Measurements from ENCODE around the gene PTPN22.

PTPN22 gene

GRCh38 chr1:113846391-113847035 is 25.0 kb downstream of the PTPN22 start:
- H2AFZ ChIP-seq (ENCODE audit: low read depth, low read length, severe bottlenecking) = no peak overlapping the region
- H3K4me2 ChIP-seq (ENCODE audit: low read depth, low read length, poor library complexity, severe bottlenecking) = no peak overlapping the region
- no peaks in the 10 kb centered on the region; the same call in none of the 2 replicates for H3F3A ChIP-seq (ENCODE audit: insufficient read depth)
- H3K9me3 ChIP-seq (ENCODE audit: insufficient read depth, low read length) = no peaks in the 10 kb centered on the region
- no peaks in the 10 kb centered on the region for H4K20me1 ChIP-seq (ENCODE audit: low read depth, low read length)
- H3K4me3 ChIP-seq (ENCODE audit: insufficient read depth, low read length, poor library complexity, severe bottlenecking) = no peak overlapping the region
- no peak overlapping the region for H3K27ac ChIP-seq (ENCODE audit: low read depth, low read length)
- peaks cover 35% of the 10 kb centered on the region for H3K36me3 ChIP-seq (ENCODE audit: low read length)
- H3K79me2 ChIP-seq (ENCODE audit: insufficient read depth, low read length) = no peaks in the 10 kb centered on the region
- H3K9ac ChIP-seq (ENCODE audit: low read length) = no peak overlapping the region
- no peaks in the 10 kb centered on the region for H3K27me3 ChIP-seq (ENCODE audit: low read length)
- TF ChIP-seq, protein P1, sequence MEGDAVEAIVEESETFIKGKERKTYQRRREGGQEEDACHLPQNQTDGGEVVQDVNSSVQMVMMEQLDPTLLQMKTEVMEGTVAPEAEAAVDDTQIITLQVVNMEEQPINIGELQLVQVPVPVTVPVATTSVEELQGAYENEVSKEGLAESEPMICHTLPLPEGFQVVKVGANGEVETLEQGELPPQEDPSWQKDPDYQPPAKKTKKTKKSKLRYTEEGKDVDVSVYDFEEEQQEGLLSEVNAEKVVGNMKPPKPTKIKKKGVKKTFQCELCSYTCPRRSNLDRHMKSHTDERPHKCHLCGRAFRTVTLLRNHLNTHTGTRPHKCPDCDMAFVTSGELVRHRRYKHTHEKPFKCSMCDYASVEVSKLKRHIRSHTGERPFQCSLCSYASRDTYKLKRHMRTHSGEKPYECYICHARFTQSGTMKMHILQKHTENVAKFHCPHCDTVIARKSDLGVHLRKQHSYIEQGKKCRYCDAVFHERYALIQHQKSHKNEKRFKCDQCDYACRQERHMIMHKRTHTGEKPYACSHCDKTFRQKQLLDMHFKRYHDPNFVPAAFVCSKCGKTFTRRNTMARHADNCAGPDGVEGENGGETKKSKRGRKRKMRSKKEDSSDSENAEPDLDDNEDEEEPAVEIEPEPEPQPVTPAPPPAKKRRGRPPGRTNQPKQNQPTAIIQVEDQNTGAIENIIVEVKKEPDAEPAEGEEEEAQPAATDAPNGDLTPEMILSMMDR (IDR thresholded peaks at IDR 0.05; ENCODE audit: insufficient read depth, low read length, poor library complexity, severe bottlenecking) = no peak
- no peak for TF ChIP-seq EZH2phosphoT487 (conservative IDR thresholded peaks at IDR 0.05; ENCODE audit: low read length)
- H3K9me2 ChIP-seq (replicated peaks; ENCODE audit: insufficient read depth, low read length) = no peaks in the 10 kb centered on the region

- Histone ChIP-seq H3K9me3 (ENCODE audit: insufficient read depth, low read length) (no peaks in the 10 kb centered on the region), H4K20me1 (ENCODE audit: low read depth, low read length) (no peaks in the 10 kb centered on the region), H3K79me2 (ENCODE audit: insufficient read depth, low read length) (no peaks in the 10 kb centered on the region), H3K9ac (ENCODE audit: low read length) (no peak overlapping the region), H3K4me3 (ENCODE audit: insufficient read depth, low read length, poor library complexity, severe bottlenecking) (no peak overlapping the region), H2AFZ (ENCODE audit: low read depth, low read length, severe bottlenecking) (no peak overlapping the region), H3K4me2 (ENCODE audit: low read depth, low read length, poor library complexity, severe bottlenecking) (no peak overlapping the region), H3K27me3 (ENCODE audit: low read length) (no peaks in the 10 kb centered on the region), H3K9me2 (replicated peaks; ENCODE audit: insufficient read depth, low read length) (no peaks in the 10 kb centered on the region), H3K27ac (ENCODE audit: low read depth, low read length) (no peak overlapping the region), H3F3A (ENCODE audit: insufficient read depth) (peaks cover 13% of the 10 kb centered on the region; the same call in 1 of the 2 replicates), H3K36me3 (ENCODE audit: low read length) (peaks cover 37% of the 10 kb centered on the region; the same call in 1 of the 2 replicates)
- no peak for TF ChIP-seq EZH2phosphoT487 (conservative IDR thresholded peaks at IDR 0.05; ENCODE audit: low read length)
- TF ChIP-seq, protein P1 (IDR thresholded peaks at IDR 0.05; ENCODE audit: insufficient read depth, low read length, poor library complexity, severe bottlenecking) = no peak
Observed at GRCh38 chr1:113836534-113836933, 35.0 kb downstream of the PTPN22 start.

GRCh38 chr1:113835686-113836290 is 35.7 kb downstream of the PTPN22 start:
- H3K9me3 ChIP-seq (ENCODE audit: insufficient read depth, low read length) = no peaks in the 10 kb centered on the region
- no peaks in the 10 kb centered on the region for H3K27me3 ChIP-seq (ENCODE audit: low read length)

More at GRCh38 chr1:113835686-113836290, 35.7 kb downstream of the PTPN22 start:
- H3K27ac ChIP-seq (ENCODE audit: low read depth, low read length) = no peak overlapping the region
- H3K9ac ChIP-seq (ENCODE audit: low read length) = no peak overlapping the region
- H2AFZ ChIP-seq (ENCODE audit: low read depth, low read length, severe bottlenecking) = no peak overlapping the region
- no peaks in the 10 kb centered on the region for H4K20me1 ChIP-seq (ENCODE audit: low read depth, low read length)
- no peaks in the 10 kb centered on the region for H3K79me2 ChIP-seq (ENCODE audit: insufficient read depth, low read length)
- peaks cover 13% of the 10 kb centered on the region; the same call in 1 of the 2 replicates for H3F3A ChIP-seq (ENCODE audit: insufficient read depth)
- H3K4me3 ChIP-seq (ENCODE audit: insufficient read depth, low read length, poor library complexity, severe bottlenecking) = no peak overlapping the region
- no peak for TF ChIP-seq EZH2phosphoT487 (conservative IDR thresholded peaks at IDR 0.05; ENCODE audit: low read length)
- TF ChIP-seq, protein P1 (IDR thresholded peaks at IDR 0.05; ENCODE audit: insufficient read depth, low read length, poor library complexity, severe bottlenecking) = peak; percentile 39
- no peaks in the 10 kb centered on the region for H3K9me2 ChIP-seq (replicated peaks; ENCODE audit: insufficient read depth, low read length)
- peak overlapping the region; percentile 26 for H3K4me2 ChIP-seq (ENCODE audit: low read depth, low read length, poor library complexity, severe bottlenecking)
- H3K36me3 ChIP-seq (ENCODE audit: low read length) = peaks cover 41% of the 10 kb centered on the region; the same call in 1 of the 2 replicates

All from SU-DHL-6 (cell line).